Endothelial cell (in vitro differentiated cells): Measurements from ENCODE around the gene MARCHF9. TPM values are rescaled to one million over a fixed set of nuclear protein-coding genes. Genes with fewer than 3 reads are reported as not detected.
A peak's percentile ranks its signal among the peaks of the same experiment; 100 is the strongest.

Source experiments
- DNase-seq: peaks from one replicate; pipeline ENCODE4 v3.0.0; 2021; ENCODE audit warnings: low spot score
- H3K27ac Mint-ChIP-seq: one replicate; pipeline ENCODE4 v1.8.0; 2021; ENCODE audit warnings: mixed read lengths, inconsistent platforms; ENCODE audit not compliant: unreplicated experiment
- H3K27me3 Mint-ChIP-seq: one replicate; pipeline ENCODE4 v1.8.0; 2021; ENCODE audit warnings: mild to moderate bottlenecking, moderate library complexity, mixed read lengths, inconsistent platforms; ENCODE audit not compliant: unreplicated experiment
- H3K36me3 Mint-ChIP-seq: one replicate; pipeline ENCODE4 v1.8.0; 2021; ENCODE audit warnings: mild to moderate bottlenecking, low read depth, mixed read lengths, inconsistent platforms; ENCODE audit not compliant: unreplicated experiment
- H3K4me1 Mint-ChIP-seq: one replicate; pipeline ENCODE4 v1.8.0; 2021; ENCODE audit warnings: mild to moderate bottlenecking, mixed read lengths, inconsistent platforms; ENCODE audit not compliant: unreplicated experiment
- H3K4me3 Mint-ChIP-seq: one replicate; pipeline ENCODE4 v1.8.0; 2021; ENCODE audit warnings: mild to moderate bottlenecking, mixed read lengths, inconsistent platforms; ENCODE audit not compliant: unreplicated experiment
- H3K9me3 Mint-ChIP-seq: one replicate; pipeline ENCODE4 v1.8.0; 2021; ENCODE audit warnings: mixed read lengths, inconsistent platforms; ENCODE audit not compliant: unreplicated experiment
- total RNA-seq: library from RNA; stranded (reverse); fragmentation: NEBNext Ultra II Directional; extraction: Animal tissue kit (Norgen Biotek cat#: 25700); gene quantifications from one replicate; pipeline ENCODE4 v1.2.1, GENCODE V29; 2021; ENCODE audit not compliant: unreplicated experiment
- TF ChIP-seq, protein P1 (sequence below): fragments of 200-600 bp; sonication (generic); IDR thresholded peaks from one replicate; pipeline ENCODE4 v1.5.0; 2021; ENCODE audit warnings: antibody characterized with exemption; ENCODE audit not compliant: unreplicated experiment

The MARCHF9 gene
- total RNA-seq, 1 donor from 2014 or later = 2.3 TPM

DNA sequence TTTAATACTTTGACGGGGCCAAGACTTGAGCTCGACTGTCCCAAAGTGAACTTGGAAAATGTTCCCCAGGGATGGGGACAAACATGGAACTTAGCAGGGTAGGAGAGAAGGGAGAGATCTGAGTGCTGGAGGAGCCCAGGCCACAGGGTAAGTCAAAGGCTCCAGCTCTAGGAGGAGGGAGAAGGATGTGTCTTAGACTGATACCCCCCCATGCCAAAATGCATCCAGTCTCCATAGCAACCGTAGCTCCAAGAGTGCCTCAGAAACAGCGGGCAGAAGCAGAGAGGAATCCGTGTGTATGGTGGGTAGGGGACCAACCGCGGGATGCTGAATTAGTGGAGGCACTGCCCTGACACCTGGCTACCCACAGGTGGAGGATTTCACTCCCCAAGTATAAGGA is 15.5 kb upstream of the MARCHF9 start:
- Mint-ChIP-seq H3K4me1 (peaks cover 40% of the 10 kb centered on the region), H3K36me3 (peaks cover 22% of the 10 kb centered on the region), H3K4me3 (peak overlapping the region; percentile 75), H3K9me3 (no peaks in the 10 kb centered on the region), H3K27ac (peak overlapping the region; percentile 59), H3K27me3 (peaks cover 40% of the 10 kb centered on the region)
- DNase-seq = no peak
- TF ChIP-seq, protein P1, sequence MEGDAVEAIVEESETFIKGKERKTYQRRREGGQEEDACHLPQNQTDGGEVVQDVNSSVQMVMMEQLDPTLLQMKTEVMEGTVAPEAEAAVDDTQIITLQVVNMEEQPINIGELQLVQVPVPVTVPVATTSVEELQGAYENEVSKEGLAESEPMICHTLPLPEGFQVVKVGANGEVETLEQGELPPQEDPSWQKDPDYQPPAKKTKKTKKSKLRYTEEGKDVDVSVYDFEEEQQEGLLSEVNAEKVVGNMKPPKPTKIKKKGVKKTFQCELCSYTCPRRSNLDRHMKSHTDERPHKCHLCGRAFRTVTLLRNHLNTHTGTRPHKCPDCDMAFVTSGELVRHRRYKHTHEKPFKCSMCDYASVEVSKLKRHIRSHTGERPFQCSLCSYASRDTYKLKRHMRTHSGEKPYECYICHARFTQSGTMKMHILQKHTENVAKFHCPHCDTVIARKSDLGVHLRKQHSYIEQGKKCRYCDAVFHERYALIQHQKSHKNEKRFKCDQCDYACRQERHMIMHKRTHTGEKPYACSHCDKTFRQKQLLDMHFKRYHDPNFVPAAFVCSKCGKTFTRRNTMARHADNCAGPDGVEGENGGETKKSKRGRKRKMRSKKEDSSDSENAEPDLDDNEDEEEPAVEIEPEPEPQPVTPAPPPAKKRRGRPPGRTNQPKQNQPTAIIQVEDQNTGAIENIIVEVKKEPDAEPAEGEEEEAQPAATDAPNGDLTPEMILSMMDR = no peak

DNA sequence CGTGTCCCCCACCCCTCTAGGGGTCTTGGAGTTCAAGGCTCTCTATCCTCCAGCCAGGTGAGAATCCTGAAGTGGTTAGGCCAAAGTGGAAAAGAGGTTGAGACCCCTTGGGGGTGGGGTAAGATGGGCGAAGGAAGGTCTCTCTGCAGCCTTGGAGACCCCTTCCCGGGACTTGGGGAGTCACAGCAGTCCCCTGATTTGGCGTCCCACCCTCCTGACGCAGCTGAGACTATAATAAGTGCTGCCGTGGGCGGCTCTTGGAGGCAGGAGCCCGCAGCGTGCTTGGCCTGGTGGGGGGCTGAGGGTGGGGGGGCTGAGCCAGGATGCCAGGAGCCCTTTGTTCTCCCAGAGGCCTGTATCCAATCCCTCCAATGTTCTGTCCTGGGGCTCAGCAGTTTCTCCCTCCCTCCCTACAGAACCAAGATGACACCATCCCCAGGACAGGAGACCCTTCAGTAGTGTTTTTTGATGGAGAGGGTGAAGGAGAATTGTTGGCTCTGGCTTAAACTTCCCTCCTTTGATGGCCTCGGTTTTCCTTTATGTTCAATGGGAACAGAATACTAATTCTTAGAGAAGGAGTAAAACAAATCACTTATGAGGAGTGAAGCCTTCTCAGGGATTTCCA is 14.9 kb upstream of the MARCHF9 start:
- no peak overlapping the region for H3K27ac Mint-ChIP-seq
- peaks cover 37% of the 10 kb centered on the region for H3K4me1 Mint-ChIP-seq
- TF ChIP-seq, protein P1 = no peak
- peaks cover 16% of the 10 kb centered on the region for H3K36me3 Mint-ChIP-seq
- no peaks in the 10 kb centered on the region for H3K9me3 Mint-ChIP-seq
- no peak for DNase-seq
- H3K27me3 Mint-ChIP-seq = peaks cover 36% of the 10 kb centered on the region
- H3K4me3 Mint-ChIP-seq = no peak overlapping the region

- H3K27ac Mint-ChIP-seq = peak overlapping the region; percentile 55
- DNase-seq = peak; percentile 53
- H3K4me1 Mint-ChIP-seq = peaks cover 44% of the 10 kb centered on the region
- H3K9me3 Mint-ChIP-seq = no peaks in the 10 kb centered on the region
- TF ChIP-seq, protein P1 = no peak
- peaks cover 13% of the 10 kb centered on the region for H3K36me3 Mint-ChIP-seq
- peaks cover 29% of the 10 kb centered on the region for H3K27me3 Mint-ChIP-seq
- H3K4me3 Mint-ChIP-seq = peak overlapping the region; percentile 54
Measured at GRCh38 chr12:57740656-57741412, 14.1 kb upstream of the MARCHF9 start.

GRCh38 chr12:57741413-57741789 is 13.5 kb upstream of the MARCHF9 start:
- Mint-ChIP-seq H3K27ac (peak overlapping the region; percentile 55), H3K9me3 (no peaks in the 10 kb centered on the region), H3K36me3 (peaks cover 16% of the 10 kb centered on the region), H3K4me1 (peaks cover 45% of the 10 kb centered on the region), H3K4me3 (no peak overlapping the region), H3K27me3 (peaks cover 25% of the 10 kb centered on the region)
- no peak for DNase-seq
- TF ChIP-seq, protein P1 = no peak
